Measurements from ENCODE around the gene GTPBP6.
A peak's percentile ranks its signal among the peaks of the same experiment; 100 is the strongest.
"Not testable (repeated sequence)": the region's sequence is repeated elsewhere in the genome, so short reads cannot be mapped to it uniquely, and the experiment has no call there.

GTPBP6 gene

DNA sequence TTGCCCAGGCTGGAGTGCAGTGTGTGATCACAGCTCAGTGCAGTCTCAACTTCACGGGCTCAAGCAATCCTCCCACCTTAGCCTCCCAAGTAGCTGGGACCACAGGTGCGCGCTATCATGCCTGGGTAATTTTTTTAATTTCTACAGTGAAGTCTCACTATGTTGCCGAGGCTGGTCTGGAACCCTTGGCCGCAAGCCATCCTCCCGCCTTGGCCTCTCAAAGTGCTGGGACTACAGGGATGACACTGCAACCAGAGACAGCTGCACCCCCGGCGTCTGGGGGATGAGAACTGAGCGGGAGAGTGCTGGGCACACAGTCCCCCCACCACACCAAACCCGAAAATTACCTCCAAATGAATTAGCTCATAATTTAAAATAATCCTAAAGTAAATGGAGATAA, 33.1 kb upstream of the GTPBP6 start:
- DNase-seq = no peak

DNA sequence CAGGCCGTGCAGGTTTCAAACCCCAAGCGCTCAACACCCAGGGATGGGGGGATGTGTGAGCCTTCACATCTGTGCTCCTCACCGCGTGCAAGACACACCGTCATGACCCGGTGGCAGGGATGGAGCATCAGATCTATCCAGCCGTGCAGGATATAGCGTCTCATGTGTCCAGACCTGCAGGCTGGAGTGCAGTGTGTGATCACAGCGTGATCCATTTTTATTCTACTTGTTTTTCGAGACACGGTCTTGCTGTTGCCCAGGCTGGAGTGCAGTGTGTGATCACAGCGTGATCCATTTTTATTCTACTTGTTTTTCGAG, 32.7 kb upstream of the GTPBP6 start:
- DNase-seq = not testable (repeated sequence)

DNA sequence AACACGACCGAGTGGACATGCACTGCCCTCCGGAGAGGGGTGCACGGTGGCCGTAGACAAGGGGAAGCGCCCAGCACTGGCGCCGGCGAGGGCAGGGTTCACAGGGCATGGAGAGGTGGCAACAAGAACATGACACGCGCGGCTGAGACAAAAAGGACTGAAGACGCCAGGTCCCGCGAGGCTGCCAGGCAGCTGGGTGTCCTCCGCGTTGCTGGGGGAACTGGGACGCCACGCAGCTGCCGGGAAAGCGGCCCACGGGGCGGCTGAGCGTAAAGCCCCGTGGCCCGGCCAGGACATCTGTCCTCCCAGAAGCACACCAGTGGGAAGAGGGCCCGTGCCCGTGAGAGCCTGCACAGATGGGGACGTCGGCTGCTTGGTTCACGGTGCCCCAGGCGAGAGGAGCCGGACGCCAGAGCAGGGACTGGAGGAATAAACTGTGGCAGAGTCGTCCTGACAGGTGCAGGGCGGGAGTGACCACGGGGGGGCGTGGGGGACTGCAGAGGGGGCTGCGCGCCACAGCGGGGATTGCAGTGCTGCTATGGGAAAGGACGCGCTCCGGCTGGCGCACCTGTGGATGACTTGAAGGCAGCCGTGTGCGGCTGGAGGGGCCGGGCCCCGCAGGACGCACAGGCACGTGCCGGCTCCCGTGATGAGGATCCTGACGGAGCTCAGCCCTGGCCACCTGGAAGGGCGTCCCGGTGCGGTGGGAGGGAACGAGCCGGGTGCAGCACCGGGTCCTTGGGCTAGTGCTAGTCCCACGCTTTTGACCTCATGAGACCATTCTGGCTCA, 32.1 kb upstream of the GTPBP6 start:
- DNase-seq = peak in 1 of 5 donors; percentile 11

DNA sequence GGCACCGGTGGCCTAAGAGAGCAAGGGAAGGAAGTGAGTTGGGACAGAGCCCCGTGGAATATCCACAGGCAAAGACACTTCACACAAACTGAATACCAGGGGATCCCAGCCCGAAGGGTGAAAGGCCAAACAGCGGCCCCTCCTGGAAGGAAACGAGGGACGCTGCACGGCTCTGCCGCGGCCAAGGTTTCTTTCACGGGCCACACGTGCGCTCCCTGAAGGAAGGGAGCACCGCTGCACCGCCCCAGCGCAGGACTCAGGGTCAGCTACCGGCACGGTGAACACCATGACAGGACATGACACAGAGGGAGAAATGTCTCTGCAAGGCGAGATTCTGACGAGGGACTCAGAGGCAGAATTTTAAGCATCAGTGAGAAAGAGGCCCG, 31.5 kb upstream of the GTPBP6 start:
- peak in 1 of 5 donors; percentile 0 for DNase-seq

DNA sequence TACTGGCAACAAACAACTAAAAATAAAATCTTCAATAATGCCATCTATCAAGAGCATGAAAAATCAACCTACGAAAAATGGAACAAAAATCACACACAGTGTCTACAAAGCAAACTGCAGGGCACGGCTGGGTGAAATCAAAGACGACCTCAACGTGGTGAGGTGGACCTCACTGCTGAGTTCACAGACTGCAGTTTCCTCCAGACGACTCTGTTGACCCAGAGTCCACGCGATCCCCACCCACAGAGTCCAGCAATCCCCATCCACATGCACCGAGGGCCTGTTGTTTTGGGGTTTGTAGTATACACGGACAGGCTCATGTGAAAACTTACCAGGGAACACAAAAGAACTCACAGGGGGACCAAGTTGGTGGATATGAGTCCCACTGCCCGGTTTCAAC, 31.1 kb upstream of the GTPBP6 start:
- peak in 1 of 5 donors; percentile 3 for DNase-seq

DNA sequence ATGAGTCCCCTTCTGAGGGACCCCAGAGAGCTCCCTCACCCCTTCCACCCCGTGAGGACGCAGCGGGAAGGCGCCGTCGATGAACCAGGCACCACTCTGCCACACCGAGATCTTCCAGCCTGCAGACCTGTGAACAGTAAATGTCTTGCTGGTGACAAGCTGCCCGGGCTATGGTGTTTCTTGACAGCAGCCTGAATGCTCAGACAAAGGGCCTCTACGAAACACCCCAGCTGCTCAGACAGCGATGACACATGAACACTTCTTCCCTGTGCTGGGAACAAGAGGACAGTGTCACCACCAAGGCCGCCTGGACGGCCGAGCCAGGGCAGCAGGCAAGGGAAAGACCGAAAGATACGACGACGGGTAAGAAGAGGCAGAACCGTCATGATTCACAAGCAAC, 30.6 kb upstream of the GTPBP6 start:
- DNase-seq = no peak

DNA sequence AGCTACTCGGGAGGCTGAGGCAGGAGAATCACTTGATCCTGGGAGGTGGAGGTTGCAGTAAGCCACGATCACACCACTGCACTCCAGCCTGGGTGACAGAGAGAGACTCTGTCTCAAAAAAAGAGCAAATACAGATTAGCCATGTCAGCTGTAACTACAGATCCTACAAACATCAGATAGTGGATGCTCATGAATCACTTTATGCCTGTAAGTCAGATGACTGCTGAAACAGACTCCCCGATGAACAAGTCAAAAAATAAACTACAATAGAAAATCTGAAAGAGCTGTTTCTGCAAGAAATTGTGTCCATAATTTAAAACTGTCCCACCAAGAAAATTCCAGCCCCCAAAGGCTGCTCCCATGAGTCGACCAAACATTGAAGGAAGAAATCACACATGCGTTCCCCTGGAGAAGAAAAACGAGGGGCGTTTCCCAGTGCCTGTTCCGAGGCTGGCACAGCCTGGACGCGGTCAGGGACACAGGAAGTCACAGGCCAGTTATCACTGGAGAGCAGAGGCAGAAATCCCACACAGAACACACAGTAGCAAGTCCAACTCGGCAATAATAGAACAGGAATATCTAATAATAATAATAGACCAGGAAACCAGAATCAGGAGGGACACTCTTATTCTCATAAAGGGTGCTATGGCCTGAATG, 30.0 kb upstream of the GTPBP6 start:
- DNase-seq = no peak

DNA sequence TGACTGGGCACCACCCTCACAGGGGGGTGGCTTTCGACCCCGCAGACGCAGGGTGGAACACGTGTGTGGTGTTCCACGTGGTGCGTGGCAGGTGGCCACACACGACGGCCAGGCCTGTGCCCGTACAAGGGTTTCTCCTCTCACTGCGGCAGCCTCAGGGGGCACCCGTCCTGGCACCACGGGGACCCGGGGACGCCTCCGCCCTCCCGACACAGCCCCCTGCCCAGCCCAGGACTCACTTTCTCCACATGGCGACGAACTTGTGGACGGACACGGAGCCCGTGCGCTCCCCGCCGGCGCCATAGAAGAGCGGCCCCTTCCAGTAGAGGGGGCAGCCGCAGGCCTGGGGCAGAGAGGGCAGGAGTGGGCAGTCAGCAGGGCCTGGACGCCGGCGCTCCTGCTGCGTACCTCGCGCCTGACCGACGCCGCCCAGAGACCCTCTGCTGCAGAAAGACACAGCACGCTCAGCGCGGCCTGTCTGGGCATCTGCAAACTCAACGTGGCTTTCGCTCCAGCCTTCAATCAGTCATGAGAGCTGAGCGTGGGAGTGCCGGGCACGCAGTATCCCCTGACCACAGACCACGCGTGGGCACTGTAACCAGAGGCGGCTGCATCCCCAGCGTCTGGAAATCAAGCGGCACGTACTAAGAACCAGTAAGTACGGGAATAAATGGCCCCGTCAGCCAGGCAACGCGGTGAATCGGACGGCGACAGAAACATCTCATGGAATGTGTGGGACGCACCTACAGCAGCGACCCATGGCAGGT, 28.9 kb upstream of the GTPBP6 start:
- peak in 1 of 5 donors; percentile 8 for DNase-seq

DNA sequence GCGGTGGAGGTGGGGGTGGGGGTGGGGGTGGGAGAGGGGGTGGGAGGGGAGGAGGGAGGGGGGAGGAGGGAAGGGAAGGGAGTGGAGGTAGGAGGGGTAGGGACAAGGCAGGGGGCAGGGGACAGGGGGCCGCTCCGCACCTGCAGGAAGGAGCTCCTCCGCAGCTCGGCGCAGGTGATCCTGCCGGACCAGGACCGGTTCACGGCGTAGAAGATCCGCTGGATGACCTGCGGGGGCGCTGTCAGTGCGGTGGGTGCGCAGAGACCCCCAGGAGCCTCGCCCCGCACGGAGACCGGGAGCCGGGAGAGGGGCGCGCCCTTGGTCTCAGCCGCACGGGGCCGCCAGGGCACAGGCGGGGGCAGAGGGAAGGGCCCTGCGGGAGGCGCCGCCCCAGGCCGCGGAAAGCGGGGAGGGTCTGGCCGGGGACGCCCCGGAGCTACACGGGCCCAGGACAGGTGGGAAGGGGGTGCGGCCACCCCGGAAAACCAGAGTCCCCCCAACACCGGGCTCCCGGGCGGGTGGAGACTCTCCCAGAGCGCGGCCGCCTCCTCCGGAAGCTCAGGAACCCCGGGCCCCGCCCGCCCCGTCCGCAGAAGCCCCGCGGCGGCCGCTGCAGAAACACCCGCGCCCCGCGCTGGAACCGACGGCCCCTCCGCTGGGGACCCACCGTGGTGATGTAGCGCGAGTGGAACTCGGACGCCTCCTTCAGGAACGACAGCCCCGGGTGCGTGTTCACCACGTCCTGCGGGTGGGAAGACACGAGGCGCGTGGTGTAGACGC, 27.6 kb upstream of the GTPBP6 start:
- DNase-seq = peak in 1 of 5 donors; percentile 11

DNA sequence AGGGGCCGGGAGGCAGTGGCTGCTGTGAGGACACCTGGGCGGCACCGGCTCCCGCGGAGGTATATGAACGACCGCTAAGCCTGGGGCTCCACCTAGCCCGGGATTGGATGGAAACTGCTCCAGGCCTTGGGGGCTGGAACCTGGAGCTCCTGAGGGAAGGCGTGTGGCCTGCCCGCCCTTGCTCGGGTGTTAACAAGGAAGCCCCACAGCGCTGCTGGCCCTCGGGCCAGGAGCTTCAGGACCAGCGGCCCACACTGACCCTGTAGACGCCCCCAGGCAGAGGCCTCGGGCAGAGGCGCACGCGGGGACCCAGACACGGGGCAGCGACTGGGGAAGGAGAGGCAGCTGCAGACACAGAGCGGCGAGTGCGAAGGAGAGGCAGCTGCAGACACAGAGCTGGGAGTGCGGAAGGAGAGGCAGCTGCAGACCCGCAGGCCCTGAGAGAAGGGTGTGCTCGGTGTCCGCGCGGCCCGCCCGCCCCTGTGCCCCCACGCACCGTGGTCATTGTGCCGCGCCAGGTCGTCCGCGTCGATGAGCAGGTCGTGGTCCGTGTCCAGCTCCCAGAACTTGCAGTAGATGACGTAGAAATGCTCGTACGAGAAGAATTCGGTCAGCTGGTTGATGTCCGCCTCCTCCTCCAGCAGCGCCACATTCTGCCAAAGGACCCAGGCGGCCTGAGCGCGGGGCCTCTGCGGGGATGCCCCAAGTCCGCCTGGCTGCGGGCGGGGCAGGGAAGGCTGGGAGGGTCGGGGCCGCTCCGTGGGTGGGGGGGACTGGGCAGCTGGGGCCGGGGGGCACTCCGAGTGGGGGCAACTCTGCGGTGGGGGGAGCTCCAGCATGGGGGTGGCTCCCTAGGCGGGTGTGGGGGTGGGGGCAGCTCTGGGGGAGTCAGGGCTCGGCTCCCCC, 26.7 kb upstream of the GTPBP6 start:
- peak in 1 of 5 donors; percentile 11 for DNase-seq

DNA sequence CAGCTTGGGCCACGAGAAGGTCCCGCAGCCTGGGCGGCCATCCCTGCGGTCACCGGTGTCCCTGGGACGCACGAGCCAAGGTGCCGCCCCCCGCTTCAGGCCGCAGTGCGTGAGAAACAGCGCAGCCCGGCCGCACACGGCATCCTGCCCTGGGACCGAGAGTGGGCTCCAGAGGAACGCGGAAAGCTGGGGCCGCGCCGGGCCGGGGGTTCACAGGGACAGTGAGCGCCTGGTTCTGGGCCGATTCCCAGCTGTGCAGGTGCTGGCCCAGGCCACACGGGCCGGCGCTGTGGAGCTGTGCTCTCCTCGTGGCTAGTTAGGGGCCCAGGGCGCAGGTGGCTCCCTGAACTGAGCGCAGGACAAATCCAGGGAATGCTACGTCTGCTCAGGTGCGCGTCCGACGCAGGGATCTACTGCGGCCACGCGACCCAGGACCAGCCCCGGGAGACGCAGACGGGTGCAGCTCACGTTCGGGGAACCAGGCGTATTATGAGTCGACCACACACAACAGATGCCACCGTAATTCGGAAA, 25.8 kb upstream of the GTPBP6 start:
- DNase-seq = peak in 1 of 5 donors; percentile 12

DNA sequence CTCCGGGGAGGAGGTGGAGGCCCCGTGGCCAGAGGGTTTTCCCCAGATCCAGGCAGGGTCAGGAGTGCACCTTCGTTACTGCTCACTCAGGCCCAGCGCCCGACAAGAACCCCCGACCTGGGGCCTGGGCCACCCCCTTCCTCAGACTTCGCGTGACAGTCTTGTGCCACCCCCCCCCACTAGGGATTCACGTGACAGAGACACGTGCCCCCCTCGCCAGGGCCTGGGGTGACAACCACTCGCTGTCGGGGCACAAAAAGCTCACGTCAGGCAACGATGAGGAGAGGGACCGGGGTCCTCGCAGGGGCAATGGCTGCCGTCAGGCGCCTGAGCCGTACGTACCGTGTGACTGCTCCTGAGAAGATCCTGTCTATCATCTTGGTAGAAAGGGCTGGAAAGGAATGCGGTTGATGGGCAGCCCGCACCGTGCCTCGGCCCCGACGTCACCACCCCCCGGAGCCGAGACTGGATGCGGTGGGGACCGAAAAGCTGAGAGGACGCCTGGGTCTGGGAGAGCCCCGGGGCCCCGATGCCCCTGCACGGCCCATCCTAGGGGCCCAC, 23.0 kb upstream of the GTPBP6 start:
- DNase-seq = peak in 1 of 5 donors; percentile 8

DNA sequence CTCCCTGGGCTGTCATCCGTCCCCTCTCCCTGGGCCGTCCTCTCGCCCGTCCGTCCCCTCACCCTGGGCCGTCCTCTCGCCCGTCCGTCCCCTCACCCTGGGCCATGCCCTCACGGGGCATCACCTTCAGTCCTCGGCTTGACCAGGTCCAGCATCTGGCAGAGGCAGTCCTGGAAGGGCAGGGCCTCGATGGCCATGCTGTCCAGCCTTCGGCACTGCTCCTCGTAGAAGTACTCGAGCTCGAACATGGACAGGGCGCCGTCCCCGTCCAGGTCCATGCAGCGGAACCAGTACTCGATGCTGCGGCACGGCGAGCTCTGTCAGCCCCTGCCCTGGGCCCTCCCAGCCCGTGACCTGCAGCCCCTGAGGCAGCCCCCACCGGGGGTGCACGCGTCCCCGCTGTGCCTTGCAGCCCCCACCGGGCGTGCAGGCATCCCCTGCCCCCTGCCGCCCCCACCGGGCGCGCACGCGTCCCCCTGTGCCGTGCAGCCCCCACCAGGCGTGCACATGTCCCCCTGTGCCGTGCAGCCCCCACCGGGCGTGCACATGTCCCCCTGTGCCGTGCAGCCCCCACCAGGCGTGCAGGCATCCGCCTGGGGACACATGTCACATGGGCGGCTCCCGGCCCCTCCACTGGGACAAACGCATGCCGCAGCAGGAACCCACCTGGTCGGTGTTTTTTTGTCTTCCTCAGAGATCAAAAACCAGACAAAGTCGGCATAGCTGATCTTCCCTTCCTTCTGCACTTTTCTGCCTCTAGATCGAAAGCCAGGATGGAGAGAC, 22.2 kb upstream of the GTPBP6 start:
- DNase-seq = peak in 1 of 5 donors; percentile 3

DNA sequence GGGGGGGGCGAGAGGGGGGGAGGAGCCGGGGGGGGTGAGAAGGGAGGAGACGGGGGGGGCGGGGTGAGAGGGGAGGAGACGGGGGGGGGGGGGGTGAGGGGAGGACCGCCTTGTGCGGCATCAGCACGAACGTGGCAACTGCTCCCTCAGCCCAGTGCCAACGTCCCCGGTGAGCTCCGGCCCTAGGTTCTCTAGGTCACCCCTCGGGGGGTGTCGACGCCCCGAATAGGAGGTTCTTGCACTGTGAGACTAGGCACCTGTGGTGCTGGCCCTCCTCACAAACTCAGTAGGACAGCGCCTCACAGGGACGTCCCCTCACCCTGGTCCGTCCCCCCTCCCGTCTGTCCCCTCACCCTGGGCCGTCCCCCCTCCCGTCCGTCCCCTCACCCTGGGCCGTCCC, 21.5 kb upstream of the GTPBP6 start:
- DNase-seq = no peak

DNA sequence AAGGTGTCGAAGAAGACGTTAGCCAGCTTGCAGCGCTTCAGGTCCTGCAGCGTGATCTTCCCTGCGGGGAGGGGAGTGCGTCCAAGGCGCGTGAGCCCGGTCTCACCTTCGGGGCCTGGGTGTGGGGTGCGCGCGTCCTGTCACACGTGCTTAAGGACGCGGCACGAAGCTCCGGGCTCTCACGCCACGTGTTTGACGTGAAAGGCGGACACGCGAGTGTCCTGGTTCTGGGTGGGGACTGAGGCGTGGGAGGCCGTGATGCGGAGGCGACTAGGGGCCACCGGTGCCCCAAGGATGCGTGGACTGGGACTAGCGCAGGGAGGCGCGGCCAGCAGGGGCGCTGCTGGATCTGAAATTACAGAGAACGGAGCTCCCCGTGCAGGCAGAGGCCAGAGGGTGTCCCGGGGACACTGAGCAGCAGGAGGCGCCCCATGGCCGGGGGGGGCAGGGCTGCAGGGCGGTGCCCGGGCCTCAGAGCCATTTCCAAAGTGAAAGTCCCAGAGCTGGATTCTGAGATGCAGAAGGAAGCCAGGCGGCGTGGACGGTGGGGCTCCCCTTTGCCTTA, 20.3 kb upstream of the GTPBP6 start:
- DNase-seq = no peak

DNA sequence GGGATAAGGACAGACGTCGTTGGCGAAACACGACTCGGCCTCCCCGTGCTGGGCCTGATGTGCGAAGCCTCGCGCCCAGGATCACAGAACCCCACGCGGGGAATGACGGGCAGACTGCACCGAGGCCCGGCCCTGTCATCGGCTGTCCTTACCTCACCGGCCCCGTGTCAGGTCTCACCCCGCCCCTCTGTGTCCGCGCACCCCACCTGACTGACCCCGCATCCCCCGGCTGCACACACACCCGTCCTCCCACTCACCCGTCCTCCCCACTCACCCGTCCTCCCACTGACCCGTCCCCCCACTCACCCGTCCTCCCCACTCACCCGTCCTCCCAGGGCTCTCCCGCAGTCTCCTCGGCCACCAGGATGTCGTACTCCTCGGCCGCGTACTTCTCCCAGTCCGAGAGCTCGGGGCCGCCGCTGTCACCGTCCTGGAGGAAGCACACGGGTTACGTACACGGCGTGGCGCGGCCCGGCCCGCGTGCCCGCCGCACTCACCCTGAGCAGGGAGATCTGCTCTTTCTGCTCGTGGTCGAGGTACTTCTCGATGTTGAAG, 19.8 kb upstream of the GTPBP6 start:
- DNase-seq = no peak

DNA sequence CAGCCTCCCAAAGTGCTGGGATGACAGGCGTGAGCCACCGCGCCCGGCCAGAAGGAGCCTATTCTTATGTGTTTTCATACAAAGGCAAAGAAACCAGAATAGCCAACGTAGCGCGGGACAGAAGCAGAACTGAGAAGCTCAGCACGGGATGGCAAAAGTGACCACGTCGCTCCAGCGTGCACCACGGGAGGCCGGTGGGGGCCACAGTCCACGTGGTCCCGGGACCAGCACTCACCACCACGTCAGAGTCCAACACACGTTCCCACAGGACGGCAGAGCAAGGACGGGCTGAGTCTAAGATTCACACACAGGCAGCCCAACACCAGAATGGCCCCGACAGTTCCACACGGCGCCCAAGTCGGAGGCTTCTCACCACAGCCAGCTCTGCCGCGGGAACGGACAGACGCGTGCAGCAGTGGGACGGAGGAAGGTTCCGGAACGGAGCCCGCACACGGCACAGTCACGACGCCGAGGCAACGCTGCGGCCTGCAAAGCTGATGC, 18.8 kb upstream of the GTPBP6 start:
- no peak for DNase-seq

DNA sequence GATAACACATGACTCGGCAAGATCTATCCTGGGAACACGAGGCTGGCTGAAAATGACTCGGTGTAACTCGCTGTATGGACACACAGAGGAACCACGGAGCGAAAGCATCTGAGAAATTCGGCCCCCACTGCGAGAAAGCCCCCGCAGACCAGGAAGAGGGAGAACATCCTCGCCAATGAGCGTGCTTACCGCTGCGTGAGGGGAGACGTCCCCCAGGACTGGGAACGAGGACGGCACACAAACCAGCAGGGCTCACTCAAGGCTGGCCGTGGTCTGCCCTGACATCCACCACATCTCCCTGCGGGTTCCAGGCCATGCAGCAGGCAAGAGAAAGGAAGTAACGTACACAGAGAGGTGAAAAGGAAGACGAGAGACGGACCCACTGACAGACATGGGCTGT, 17.6 kb upstream of the GTPBP6 start:
- no peak for DNase-seq

DNA sequence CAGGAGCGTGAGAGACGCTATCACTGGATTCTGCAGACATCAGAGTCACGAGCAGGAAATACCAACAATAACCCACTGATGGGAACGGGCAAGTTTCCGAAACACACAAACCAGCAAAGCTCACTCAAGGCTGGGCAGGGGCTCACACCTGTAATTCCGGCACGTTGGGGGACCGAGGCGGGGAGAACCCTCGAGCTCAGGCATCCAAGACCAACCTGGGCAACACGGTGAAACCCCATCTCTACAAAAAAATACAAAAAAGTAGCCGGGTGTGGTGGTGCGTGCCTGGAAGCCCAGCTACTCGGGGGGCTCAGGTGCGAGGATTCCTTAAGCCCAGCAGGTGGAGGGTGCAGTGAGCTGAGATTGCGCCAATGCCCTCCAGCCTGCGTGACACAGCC, 17.2 kb upstream of the GTPBP6 start:
- no peak for DNase-seq

Measured in T-helper 1 cell (primary cell).